Vagina (tissue), 2 donors: ENCODE measurements around the gene FBXO41. TPM values are rescaled to one million over a fixed set of nuclear protein-coding genes. Genes with fewer than 3 reads are reported as not detected.
A peak's percentile ranks its signal among the peaks of the same experiment; 100 is the strongest.

Source experiments
- DNase-seq, 2 donors: peaks; one replicate each; pipeline ENCODE4 v3.0.0-alpha.2; 2017; ENCODE audit errors: extremely low spot score in 2 of 2
- H3K27ac ChIP-seq: fragments of 200-600 bp; sonication (generic); one replicate; pipeline ENCODE4 v1.5.1; 2019
- H3K27me3 ChIP-seq: fragments of 200-600 bp; sonication (generic); one replicate; pipeline ENCODE4 v1.5.1; 2019
- H3K36me3 ChIP-seq, 2 donors: fragments of 200-600 bp; sonication (generic); one replicate each; pipeline ENCODE4 v1.5.1; 2017 to 2019
- H3K4me1 ChIP-seq: fragments of 200-600 bp; sonication (generic); one replicate; pipeline ENCODE4 v1.5.1; 2019
- H3K4me3 ChIP-seq, 2 donors: fragments of 200-600 bp; sonication (generic); 1 replicate in 1 of 2; 2 replicates in 1 of 2; pipeline ENCODE4 v1.5.1; 2016 to 2019
- H3K9me3 ChIP-seq: fragments of 200-600 bp; sonication (generic); one replicate; pipeline ENCODE4 v1.5.1; 2019
- CTCF ChIP-seq, 3 experiments: fragments of 450-650 bp in 2 of 3; fragments of 200-600 bp in 1 of 3; sonication (generic) in 1 of 3; IDR thresholded peaks; one replicate each; pipeline ENCODE4 v1.5.1; 2017 to 2019; ENCODE audit warnings: antibody characterized with exemption in 3 of 3, mild to moderate bottlenecking in 2 of 3, moderate library complexity in 2 of 3
- POLR2A ChIP-seq, 2 donors: fragments of 450-650 bp; IDR thresholded peaks; one replicate each; pipeline ENCODE4 v1.6.1; 2017; ENCODE audit warnings: antibody characterized with exemption in 2 of 2, mild to moderate bottlenecking in 2 of 2, moderate library complexity in 2 of 2
- POLR2AphosphoS5 ChIP-seq, 2 donors: sonication (generic); formaldehyde crosslinking; IDR thresholded peaks; one replicate each; pipeline ENCODE4 v1.9.0; 2017; ENCODE audit warnings: antibody characterized with exemption in 2 of 2, mild to moderate bottlenecking in 2 of 2, low read depth in 1 of 2; ENCODE audit not compliant: insufficient read depth in 1 of 2
- intact Hi-C: fragments of 100-400 bp; cut with DNase I; formaldehyde crosslinking; loops from one replicate; pipeline ENCODE4 v1.15.1; 2023
- total RNA-seq: library from RNA; depleted of rRNA; stranded (reverse); fragments of >200 nt; gene quantifications from one replicate; pipeline ENCODE4 v1.2.3, GENCODE V29; 2016

The FBXO41 gene
- total RNA-seq, 1 donor from 2014 or later = 2.7 TPM

- Histone ChIP-seq H3K36me3 (no peaks in the 10 kb centered on the region), H3K4me3 (peak overlapping the region; percentile 50 to 69), H3K9me3 (no peaks in the 10 kb centered on the region), H3K27ac (no peak overlapping the region), H3K27me3 (no peaks in the 10 kb centered on the region), H3K4me1 (peaks cover 21% of the 10 kb centered on the region)
- TF ChIP-seq POLR2AphosphoS5 (IDR thresholded peaks at IDR 0.05; ENCODE audit: insufficient read depth in 1 of 2, low read depth in 1 of 2) (no peak), CTCF (IDR thresholded peaks at IDR 0.05) (no peak), POLR2A (IDR thresholded peaks at IDR 0.05) (no peak)
- no peak for DNase-seq
- intact Hi-C loops = no loop called here
Observed at GRCh38 chr2:73282924-73283544, 1.2 kb downstream of the FBXO41 start.

GRCh38 chr2:73281244-73281643 lies 3.0 kb downstream of the FBXO41 start:
- Histone ChIP-seq H3K27ac (no peak overlapping the region), H3K27me3 (no peaks in the 10 kb centered on the region), H3K4me3 (no peak overlapping the region), H3K9me3 (no peaks in the 10 kb centered on the region), H3K4me1 (peaks cover 21% of the 10 kb centered on the region), H3K36me3 (no peaks in the 10 kb centered on the region)
- intact Hi-C loops = no loop called here
- TF ChIP-seq POLR2AphosphoS5 (IDR thresholded peaks at IDR 0.05; ENCODE audit: insufficient read depth in 1 of 2, low read depth in 1 of 2) = no peak
- no peak for TF ChIP-seq POLR2A (IDR thresholded peaks at IDR 0.05)
- TF ChIP-seq CTCF (IDR thresholded peaks at IDR 0.05) = no peak
- no peak for DNase-seq

GRCh38 chr2:73279852-73280251 lies 4.4 kb downstream of the FBXO41 start:
- Histone ChIP-seq H3K27ac (no peak overlapping the region), H3K27me3 (no peaks in the 10 kb centered on the region), H3K4me3 (no peak overlapping the region), H3K9me3 (no peaks in the 10 kb centered on the region), H3K36me3 (no peaks in the 10 kb centered on the region), H3K4me1 (peaks cover 17% of the 10 kb centered on the region)
- no peak for TF ChIP-seq POLR2A (IDR thresholded peaks at IDR 0.05)
- TF ChIP-seq POLR2AphosphoS5 (IDR thresholded peaks at IDR 0.05; ENCODE audit: insufficient read depth in 1 of 2, low read depth in 1 of 2) = no peak
- TF ChIP-seq CTCF (IDR thresholded peaks at IDR 0.05) = no peak
- intact Hi-C loops = no loop called here
- no peak for DNase-seq

GRCh38 chr2:73272270-73272669 lies 12.0 kb downstream of the FBXO41 start:
- Histone ChIP-seq H3K27ac (no peak overlapping the region), H3K4me3 (no peak overlapping the region), H3K4me1 (peaks cover 11% of the 10 kb centered on the region), H3K27me3 (no peaks in the 10 kb centered on the region), H3K36me3 (no peaks in the 10 kb centered on the region), H3K9me3 (no peaks in the 10 kb centered on the region)
- TF ChIP-seq POLR2A (IDR thresholded peaks at IDR 0.05) = no peak
- DNase-seq = no peak
- intact Hi-C loops = no loop called here

- intact Hi-C loops = no loop called here
Observed at GRCh38 chr2:73269686-73270465, 14.4 kb downstream of the FBXO41 start.

More at GRCh38 chr2:73269686-73270465, 14.4 kb downstream of the FBXO41 start:
- no peak for TF ChIP-seq POLR2AphosphoS5 (IDR thresholded peaks at IDR 0.05; ENCODE audit: insufficient read depth in 1 of 2, low read depth in 1 of 2)
- TF ChIP-seq CTCF (IDR thresholded peaks at IDR 0.05) = no peak
- TF ChIP-seq POLR2A (IDR thresholded peaks at IDR 0.05) = no peak
- Histone ChIP-seq H3K4me1 (peaks cover 11% of the 10 kb centered on the region), H3K27ac (no peak overlapping the region), H3K27me3 (no peaks in the 10 kb centered on the region), H3K4me3 (peak overlapping the region; percentile 30 to 37), H3K9me3 (no peaks in the 10 kb centered on the region), H3K36me3 (no peaks in the 10 kb centered on the region)
- DNase-seq = no peak
